WI38 (cell line): ENCODE data around the gene GORASP2.

ENCODE experiments used
- H3K4me3 ChIP-seq: 2 replicates; pipeline ENCODE4 v1.5.1; 2011; ENCODE audit warnings: low read depth, mild to moderate bottlenecking, control low read depth, low read length
- CTCF ChIP-seq: IDR thresholded peaks from 2 replicates; pipeline ENCODE4 v1.5.1; 2012; ENCODE audit warnings: low read depth, mild to moderate bottlenecking, control low read depth, low read length

GORASP2 gene

GRCh38 chr2:170928824-170929685 lies at the start of gene GORASP2:
TSS of gene GORASP2 (plus strand) at chr2:170929253. CDS start at chr2:170929341, 88 bp downstream.
- peak within 1 kb of the TSS; percentile 98 for H3K4me3 ChIP-seq
- peak; percentile 85 for TF ChIP-seq CTCF

- no peak for TF ChIP-seq CTCF
- H3K4me3 ChIP-seq, result no peak overlapping the region
These were observed 47.2 kb upstream of the GORASP2 start for GRCh38 chr2:170881840-170882239.

GRCh38 chr2:170882758-170883157 lies 46.3 kb upstream of the GORASP2 start:
- no peak for TF ChIP-seq CTCF
- H3K4me3 ChIP-seq, result no peak overlapping the region

GRCh38 chr2:170883683-170884082 lies 45.4 kb upstream of the GORASP2 start:
- no peak overlapping the region for H3K4me3 ChIP-seq
- TF ChIP-seq CTCF, result no peak

- no peak overlapping the region for H3K4me3 ChIP-seq
- no peak for TF ChIP-seq CTCF
These were observed 43.8 kb upstream of the GORASP2 start for GRCh38 chr2:170885130-170885791.

- TF ChIP-seq CTCF, result no peak
- no peak overlapping the region for H3K4me3 ChIP-seq
These were observed 42.7 kb upstream of the GORASP2 start for GRCh38 chr2:170886386-170886785.

- no peak for TF ChIP-seq CTCF
- no peak overlapping the region for H3K4me3 ChIP-seq
These were observed 41.6 kb upstream of the GORASP2 start for GRCh38 chr2:170887496-170887895.
